Thyroid gland (tissue), 4 donors: ENCODE measurements around the gene CLDN20. TPM values are rescaled to one million over a fixed set of nuclear protein-coding genes. Genes with fewer than 3 reads are reported as not detected.

Experiments
- DNase-seq, 2 donors: peaks; one replicate each; pipeline ENCODE4 v3.0.0-alpha.2; 2019
- H3K27ac ChIP-seq, 3 donors: fragments of 200-600 bp; sonication (generic); 1 replicate in 2 of 3; 2 replicates in 1 of 3; pipeline ENCODE4 v1.5.1; 2016 to 2019; ENCODE audit warnings: mild to moderate bottlenecking in 1 of 3, moderate library complexity in 1 of 3
- H3K27me3 ChIP-seq: fragments of 200-600 bp; sonication (generic); one replicate; pipeline ENCODE4 v1.5.1; 2019
- H3K36me3 ChIP-seq, 2 donors: fragments of 200-600 bp; sonication (generic); one replicate each; pipeline ENCODE4 v1.5.1; 2016 to 2019
- H3K4me1 ChIP-seq, 2 donors: fragments of 200-600 bp; sonication (generic); one replicate each; pipeline ENCODE4 v1.5.1; 2017 to 2019
- H3K4me3 ChIP-seq, 3 donors: fragments of 200-600 bp; sonication (generic); replicated peaks in 1 of 3; 1 replicate in 2 of 3; 2 replicates in 1 of 3; pipeline ENCODE4 v1.5.1; 2016; ENCODE audit warnings: mild to moderate bottlenecking in 1 of 3
- H3K9me3 ChIP-seq: fragments of 200-600 bp; sonication (generic); one replicate; pipeline ENCODE4 v1.5.1; 2017
- POLR2A ChIP-seq, 2 donors: fragments of 450-650 bp; IDR thresholded peaks; one replicate each; pipeline ENCODE4 v1.6.1; 2017; ENCODE audit warnings: antibody characterized with exemption in 2 of 2, mild to moderate bottlenecking in 2 of 2, moderate library complexity in 1 of 2
- WGBS, 2 donors: methylation state at CpG; one replicate each; pipeline ENCODE4 v1.1.5; 2017; 5-methylcytosine and 5-hydroxymethylcytosine counted together
- intact Hi-C: fragments of 100-400 bp; cut with DNase I; formaldehyde crosslinking; loops from one replicate; pipeline ENCODE4 v1.15.1; 2023
- total RNA-seq, 4 donors: library from RNA; depleted of rRNA; stranded (reverse); fragments of >200 nt; gene quantifications; one replicate each; pipeline ENCODE4 v1.2.3, GENCODE V29; 2016
- TF ChIP-seq, protein P1 (sequence below), 6 experiments: fragments of 200-600 bp in 3 of 6; fragments of 450-650 bp in 3 of 6; sonication (generic) in 3 of 6; IDR thresholded peaks; one replicate each; pipeline ENCODE4 v1.5.1; 2016 to 2019; ENCODE audit warnings: antibody characterized with exemption in 6 of 6, mild to moderate bottlenecking in 2 of 6, inconsistent platforms in 1 of 6, moderate library complexity in 1 of 6

Gene CLDN20
- total RNA-seq, 4 donors from 2014 or later = not detected

DNA sequence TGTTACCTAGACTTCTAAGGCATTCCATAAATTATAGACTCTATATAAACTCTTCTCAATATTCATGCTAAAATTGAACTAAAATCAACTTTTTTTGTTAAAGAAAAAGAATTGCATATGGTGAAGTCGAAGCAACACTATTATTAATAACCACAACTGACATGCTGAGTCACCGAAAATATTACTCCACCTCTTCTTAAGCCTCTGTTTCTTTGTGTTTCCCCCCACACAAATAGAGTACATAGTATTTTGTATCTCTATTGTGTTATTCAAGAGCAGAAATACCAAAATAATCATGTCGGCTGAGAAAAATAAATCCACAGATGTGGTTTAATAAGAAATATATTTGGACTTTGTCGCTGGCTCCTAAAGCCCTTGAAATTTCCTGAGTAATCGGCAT, 26.7 kb downstream of the CLDN20 start:
- Histone ChIP-seq H3K4me1 (no peaks in the 10 kb centered on the region), H3K36me3 (peaks cover 0 to 7% of the 10 kb centered on the region in 2 donors), H3K9me3 (no peaks in the 10 kb centered on the region), H3K27ac (no peak overlapping the region), H3K27me3 (no peaks in the 10 kb centered on the region), H3K4me3 (no peak overlapping the region)
- WGBS, 2 donors = 98% methylated on average over 5 of the region's 5 CpGs
- intact Hi-C loops = no loop called here
- no peak for TF ChIP-seq POLR2A (IDR thresholded peaks at IDR 0.05)
- TF ChIP-seq, protein P1, sequence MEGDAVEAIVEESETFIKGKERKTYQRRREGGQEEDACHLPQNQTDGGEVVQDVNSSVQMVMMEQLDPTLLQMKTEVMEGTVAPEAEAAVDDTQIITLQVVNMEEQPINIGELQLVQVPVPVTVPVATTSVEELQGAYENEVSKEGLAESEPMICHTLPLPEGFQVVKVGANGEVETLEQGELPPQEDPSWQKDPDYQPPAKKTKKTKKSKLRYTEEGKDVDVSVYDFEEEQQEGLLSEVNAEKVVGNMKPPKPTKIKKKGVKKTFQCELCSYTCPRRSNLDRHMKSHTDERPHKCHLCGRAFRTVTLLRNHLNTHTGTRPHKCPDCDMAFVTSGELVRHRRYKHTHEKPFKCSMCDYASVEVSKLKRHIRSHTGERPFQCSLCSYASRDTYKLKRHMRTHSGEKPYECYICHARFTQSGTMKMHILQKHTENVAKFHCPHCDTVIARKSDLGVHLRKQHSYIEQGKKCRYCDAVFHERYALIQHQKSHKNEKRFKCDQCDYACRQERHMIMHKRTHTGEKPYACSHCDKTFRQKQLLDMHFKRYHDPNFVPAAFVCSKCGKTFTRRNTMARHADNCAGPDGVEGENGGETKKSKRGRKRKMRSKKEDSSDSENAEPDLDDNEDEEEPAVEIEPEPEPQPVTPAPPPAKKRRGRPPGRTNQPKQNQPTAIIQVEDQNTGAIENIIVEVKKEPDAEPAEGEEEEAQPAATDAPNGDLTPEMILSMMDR (IDR thresholded peaks at IDR 0.05) = no peak
- no peak for DNase-seq

- Histone ChIP-seq H3K36me3 (peaks cover 0 to 7% of the 10 kb centered on the region in 2 donors), H3K9me3 (no peaks in the 10 kb centered on the region), H3K4me1 (no peaks in the 10 kb centered on the region), H3K27me3 (no peaks in the 10 kb centered on the region), H3K4me3 (no peak overlapping the region), H3K27ac (no peak overlapping the region)
- no peak for DNase-seq
- TF ChIP-seq, protein P1 (IDR thresholded peaks at IDR 0.05) = no peak
- no peak for TF ChIP-seq POLR2A (IDR thresholded peaks at IDR 0.05)
- intact Hi-C loops = no loop called here
- WGBS, 2 donors = 87 to 91% methylated on average over 3 of the region's 3 CpGs
These were observed 27.5 kb downstream of the CLDN20 start for GRCh38 chr6:155291291-155291690.

DNA sequence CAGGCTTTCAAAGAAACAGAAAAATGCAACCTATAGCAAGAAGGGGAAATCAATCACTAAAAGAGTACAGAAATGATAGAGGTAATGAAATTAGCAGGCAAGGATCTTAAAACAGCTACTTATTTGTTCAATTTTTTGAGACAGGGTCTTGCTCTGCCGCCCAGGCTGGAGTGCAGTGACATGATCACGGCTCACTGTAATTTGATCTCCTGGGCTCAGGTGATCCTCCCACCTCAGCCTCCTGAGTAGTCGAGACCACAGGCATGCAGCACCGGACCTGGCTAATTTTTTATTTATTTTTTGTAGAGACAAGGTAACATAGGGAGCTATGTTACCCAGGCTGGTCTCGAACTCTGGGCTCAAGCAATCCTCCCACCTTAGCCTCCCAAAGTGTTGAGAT, 28.9 kb downstream of the CLDN20 start:
- DNase-seq = no peak
- no peak overlapping the region for H3K4me3 ChIP-seq
- H3K36me3 ChIP-seq = peaks cover 0 to 7% of the 10 kb centered on the region in 2 donors
- TF ChIP-seq, protein P1 (IDR thresholded peaks at IDR 0.05) = no peak
- TF ChIP-seq POLR2A (IDR thresholded peaks at IDR 0.05) = no peak
- peaks cover 0 to 6% of the 10 kb centered on the region in 2 donors for H3K4me1 ChIP-seq
- no peak overlapping the region for H3K27ac ChIP-seq
- intact Hi-C loops = no loop called here
- no peaks in the 10 kb centered on the region for H3K27me3 ChIP-seq
- 87 to 95% methylated on average over 5 of the region's 5 CpGs for WGBS, 2 donors
- H3K9me3 ChIP-seq = no peaks in the 10 kb centered on the region

DNA sequence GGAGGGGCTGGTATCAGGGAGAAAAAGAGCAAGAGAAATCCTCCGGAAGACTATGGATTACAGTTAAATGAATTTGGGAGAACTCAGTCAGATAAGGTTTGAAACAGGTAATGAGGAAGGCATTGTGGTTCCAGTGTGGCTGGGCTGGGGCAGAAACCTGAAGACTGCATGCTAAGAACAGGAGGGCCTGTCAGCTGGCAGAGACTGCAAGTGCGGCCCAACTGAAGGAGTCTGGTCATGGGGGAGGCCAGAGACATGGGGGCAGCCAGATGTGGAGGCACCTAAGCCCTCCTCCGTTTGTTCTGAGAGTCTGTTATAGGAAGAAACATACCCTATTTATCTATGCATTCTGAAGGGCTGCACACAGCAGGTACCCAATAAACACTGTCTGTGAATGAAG, 33.9 kb downstream of the CLDN20 start:
- TF ChIP-seq, protein P1 (IDR thresholded peaks at IDR 0.05) = no peak
- no peak for TF ChIP-seq POLR2A (IDR thresholded peaks at IDR 0.05)
- H3K27ac ChIP-seq = no peak overlapping the region

GRCh38 chr6:155301867-155302266, 38.1 kb downstream of the CLDN20 start:
- Histone ChIP-seq H3K27me3 (no peaks in the 10 kb centered on the region), H3K9me3 (no peaks in the 10 kb centered on the region), H3K36me3 (no peaks in the 10 kb centered on the region), H3K4me3 (no peak overlapping the region), H3K27ac (no peak overlapping the region), H3K4me1 (peaks cover 0 to 6% of the 10 kb centered on the region in 2 donors)
- intact Hi-C loops = no loop called here
- no peak for DNase-seq
- TF ChIP-seq POLR2A (IDR thresholded peaks at IDR 0.05) = no peak
- TF ChIP-seq, protein P1 (IDR thresholded peaks at IDR 0.05) = no peak
- 84 to 97% methylated on average over 2 of the region's 2 CpGs for WGBS, 2 donors

More for the DNA sequence above, 33.9 kb downstream of the CLDN20 start:
- no peak for DNase-seq
- no peaks in the 10 kb centered on the region for H3K9me3 ChIP-seq
- no peaks in the 10 kb centered on the region for H3K27me3 ChIP-seq
- H3K4me3 ChIP-seq = no peak overlapping the region
- intact Hi-C loops = no loop called here
- no peaks in the 10 kb centered on the region for H3K36me3 ChIP-seq
- WGBS, 2 donors = 93 to 94% methylated on average over 3 of the region's 3 CpGs
- peaks cover 0 to 6% of the 10 kb centered on the region in 2 donors for H3K4me1 ChIP-seq
